ENCODE measurements around the gene CTSO. TPM values are rescaled to one million over a fixed set of nuclear protein-coding genes. Genes with fewer than 3 reads are reported as not detected.

The CTSO gene
- total and polyA plus RNA-seq, 3 experiments from 2014 or later: 4.1 to 39.1 (median 4.1) TPM

- no peak overlapping the region for H3K4me3 Mint-ChIP-seq
- no peak overlapping the region for H3K27ac ChIP-seq (ENCODE audit: low read depth, low read length)
- H3K9me3 Mint-ChIP-seq: no peaks in the 10 kb centered on the region
- ChIA-PET POLR2A (no interaction called here), CTCF (no interaction called here)
- peak overlapping the region in 1 of 8 donors; percentile 61 for H3K27ac Mint-ChIP-seq
- H3K27me3 Mint-ChIP-seq: no peaks in the 10 kb centered on the region
- H3K4me1 Mint-ChIP-seq: peaks cover 29 to 56% (median 35%) of the 10 kb centered on the region in 3 donors
- no peaks in the 10 kb centered on the region for H3K27me3 ChIP-seq (ENCODE audit: insufficient read depth, low read length, poor library complexity, severe bottlenecking)
- H3K36me3 ChIP-seq (ENCODE audit: insufficient read depth, low read length): no peaks in the 10 kb centered on the region
- no peak overlapping the region for H3K4me3 ChIP-seq (ENCODE audit: low read length)
- H3K9me3 ChIP-seq (ENCODE audit: low read length): no peaks in the 10 kb centered on the region
- DNase-seq: no peak
- H3K36me3 Mint-ChIP-seq: peaks cover 0 to 4% (median 1%) of the 10 kb centered on the region in 3 donors
- peaks cover 12% of the 10 kb centered on the region for H3K4me1 ChIP-seq (ENCODE audit: insufficient read depth, low read length)
Measured at GRCh38 chr4:155950461-155950860, 3.2 kb downstream of the CTSO start.

DNA sequence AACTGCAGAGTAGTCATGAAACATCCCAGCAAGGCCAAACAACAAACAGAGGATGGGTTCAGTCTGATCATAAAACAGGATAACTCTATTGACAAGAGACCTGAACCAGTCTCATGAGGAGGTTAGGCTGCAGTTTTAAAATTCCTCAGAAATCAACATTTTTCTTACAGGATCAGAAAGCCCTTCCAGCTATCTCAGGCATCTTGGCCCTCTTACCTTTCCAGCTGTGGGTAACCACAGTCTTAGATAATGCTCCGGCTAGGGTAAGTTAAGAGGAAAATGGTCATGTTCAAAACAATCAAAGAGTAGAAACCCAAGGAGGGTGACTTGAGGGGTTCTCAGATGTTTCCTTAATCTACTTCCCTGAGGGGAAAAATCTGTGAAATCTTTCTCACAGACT lies 5.1 kb downstream of the CTSO start:
- peaks cover 5% of the 10 kb centered on the region for H3K4me1 ChIP-seq (ENCODE audit: insufficient read depth, low read length)
- H3K36me3 ChIP-seq (ENCODE audit: insufficient read depth, low read length): no peaks in the 10 kb centered on the region
- Mint-ChIP-seq H3K36me3 (peaks cover 0 to 4% (median 1%) of the 10 kb centered on the region in 3 donors), H3K4me1 (peaks cover 19 to 48% (median 30%) of the 10 kb centered on the region in 3 donors), H3K9me3 (no peaks in the 10 kb centered on the region), H3K27ac (peak overlapping the region in 4 of 8 donors; percentile 1 to 42 (median 22)), H3K27me3 (no peaks in the 10 kb centered on the region), H3K4me3 (no peak overlapping the region)
- CTCF ChIA-PET: no interaction called here
- no peak for DNase-seq
- POLR2A ChIA-PET: no interaction called here
- H3K27ac ChIP-seq (ENCODE audit: low read depth, low read length): no peak overlapping the region
- H3K27me3 ChIP-seq (ENCODE audit: insufficient read depth, low read length, poor library complexity, severe bottlenecking): no peaks in the 10 kb centered on the region
- no peaks in the 10 kb centered on the region for H3K9me3 ChIP-seq (ENCODE audit: low read length)
- no peak overlapping the region for H3K4me3 ChIP-seq (ENCODE audit: low read length)

DNA sequence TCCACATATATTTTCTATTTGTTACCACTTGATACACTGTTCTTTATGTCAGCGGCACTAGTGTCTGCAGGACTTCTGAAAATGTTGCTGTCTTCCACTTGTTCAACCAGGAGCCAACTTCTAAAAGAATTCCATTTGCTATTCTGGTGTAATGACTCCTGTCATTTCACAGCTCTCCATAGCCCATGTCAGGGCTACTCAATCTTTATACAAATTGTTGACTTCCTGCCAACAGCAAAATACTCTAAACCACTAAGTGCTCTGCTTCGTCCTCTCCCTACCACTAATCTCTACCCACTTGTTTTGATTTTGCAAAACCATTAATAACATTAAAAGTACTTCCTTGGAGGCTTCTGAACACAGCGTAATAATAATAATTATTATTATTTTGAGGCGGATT lies 7.2 kb downstream of the CTSO start:
- Mint-ChIP-seq H3K4me3 (no peak overlapping the region), H3K36me3 (peaks cover 2 to 7% (median 3%) of the 10 kb centered on the region in 3 donors), H3K27me3 (no peaks in the 10 kb centered on the region), H3K9me3 (no peaks in the 10 kb centered on the region), H3K4me1 (peaks cover 5 to 27% (median 14%) of the 10 kb centered on the region in 3 donors), H3K27ac (peak overlapping the region in 1 of 8 donors; percentile 27)
- Histone ChIP-seq H3K9me3 (ENCODE audit: low read length) (no peaks in the 10 kb centered on the region), H3K27me3 (ENCODE audit: insufficient read depth, low read length, poor library complexity, severe bottlenecking) (no peaks in the 10 kb centered on the region), H3K27ac (ENCODE audit: low read depth, low read length) (no peak overlapping the region), H3K4me3 (ENCODE audit: low read length) (no peak overlapping the region), H3K36me3 (ENCODE audit: insufficient read depth, low read length) (peaks cover 7% of the 10 kb centered on the region), H3K4me1 (ENCODE audit: insufficient read depth, low read length) (no peaks in the 10 kb centered on the region)
- DNase-seq: no peak
- POLR2A ChIA-PET: no interaction called here
- CTCF ChIA-PET: no interaction called here

DNA sequence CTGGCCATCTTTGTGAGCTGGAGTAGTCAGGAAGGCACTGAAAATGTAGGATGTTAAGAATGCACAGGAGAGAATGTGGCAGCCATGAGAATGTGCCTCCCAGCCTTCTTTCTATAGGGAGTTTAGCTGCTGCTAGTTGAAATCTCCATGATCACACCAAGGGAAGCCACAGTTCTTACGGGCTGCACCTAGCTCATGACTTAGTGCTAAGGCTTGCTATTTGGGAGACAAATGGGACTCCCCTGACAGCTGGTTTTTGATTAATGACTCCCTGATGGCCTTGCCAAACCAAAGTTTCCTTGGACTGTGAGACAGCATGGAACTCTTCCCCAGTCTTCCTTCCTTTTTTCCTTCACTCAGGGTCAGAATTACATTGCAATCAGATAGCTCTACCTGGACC lies 9.2 kb downstream of the CTSO start:
- no peaks in the 10 kb centered on the region for H3K27me3 Mint-ChIP-seq
- H3K27ac ChIP-seq (ENCODE audit: low read depth, low read length): no peak overlapping the region
- H3K4me1 ChIP-seq (ENCODE audit: insufficient read depth, low read length): no peaks in the 10 kb centered on the region
- peaks cover 11% of the 10 kb centered on the region for H3K36me3 ChIP-seq (ENCODE audit: insufficient read depth, low read length)
- no peak overlapping the region for H3K4me3 Mint-ChIP-seq
- ChIA-PET POLR2A (interaction anchor here (1.9 kb wide), 1 partner anchor 9 kb away, joined by 7 read pairs; the partner anchor contains the start of gene CTSO), CTCF (interaction anchor here (2.4 kb wide), 1 partner anchor 8 kb away, joined by 11 read pairs; the partner anchor contains the start of gene CTSO)
- peaks cover 5 to 18% (median 10%) of the 10 kb centered on the region in 3 donors for H3K4me1 Mint-ChIP-seq
- no peak overlapping the region for H3K4me3 ChIP-seq (ENCODE audit: low read length)
- H3K9me3 Mint-ChIP-seq: no peaks in the 10 kb centered on the region
- no peak for DNase-seq
- no peak overlapping the region for H3K27ac Mint-ChIP-seq
- peaks cover 12 to 24% (median 15%) of the 10 kb centered on the region in 3 donors for H3K36me3 Mint-ChIP-seq
- H3K9me3 ChIP-seq (ENCODE audit: low read length): no peaks in the 10 kb centered on the region
- no peaks in the 10 kb centered on the region for H3K27me3 ChIP-seq (ENCODE audit: insufficient read depth, low read length, poor library complexity, severe bottlenecking)

DNA sequence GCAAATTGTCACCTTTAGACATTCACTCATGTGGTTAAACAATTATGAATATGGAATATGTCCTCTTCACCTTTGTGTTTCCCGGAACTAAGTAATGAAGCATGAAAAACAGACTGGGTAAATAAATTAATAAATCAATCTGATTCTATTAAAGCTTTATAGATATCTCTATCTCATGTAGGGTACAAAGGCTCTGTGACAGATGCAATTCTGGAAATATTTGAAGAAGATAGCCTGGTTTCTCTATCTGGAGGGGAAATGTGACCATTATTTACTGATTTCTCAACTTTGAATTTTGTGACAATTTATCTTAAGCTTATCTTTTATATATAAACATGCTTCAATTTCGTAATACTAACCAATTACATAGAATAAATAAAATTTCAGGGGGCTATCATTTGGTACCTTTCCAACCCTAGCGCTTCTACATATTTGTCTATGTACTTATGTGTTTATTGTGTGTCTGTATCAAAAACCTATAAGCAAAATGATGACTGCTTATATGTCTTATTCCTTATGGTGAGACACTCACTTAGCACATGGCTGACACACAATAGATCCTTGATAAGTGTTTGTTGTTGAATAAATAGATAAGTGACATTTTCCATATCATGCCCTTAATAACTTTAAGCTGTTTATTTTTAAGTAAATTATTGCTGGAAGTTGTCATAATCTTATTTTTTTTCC lies 9.9 kb downstream of the CTSO start:
- Mint-ChIP-seq H3K36me3 (peaks cover 14 to 31% (median 15%) of the 10 kb centered on the region in 3 donors), H3K9me3 (no peaks in the 10 kb centered on the region), H3K4me1 (peaks cover 5 to 11% (median 6%) of the 10 kb centered on the region in 3 donors), H3K27me3 (no peaks in the 10 kb centered on the region), H3K4me3 (no peak overlapping the region), H3K27ac (no peak overlapping the region)
- Histone ChIP-seq H3K36me3 (ENCODE audit: insufficient read depth, low read length) (peaks cover 11% of the 10 kb centered on the region), H3K9me3 (ENCODE audit: low read length) (no peaks in the 10 kb centered on the region), H3K4me3 (ENCODE audit: low read length) (no peak overlapping the region), H3K4me1 (ENCODE audit: insufficient read depth, low read length) (no peaks in the 10 kb centered on the region), H3K27me3 (ENCODE audit: insufficient read depth, low read length, poor library complexity, severe bottlenecking) (no peaks in the 10 kb centered on the region), H3K27ac (ENCODE audit: low read depth, low read length) (no peak overlapping the region)
- DNase-seq: no peak
- ChIA-PET POLR2A (interaction anchor here (1.9 kb wide), 1 partner anchor 10 kb away, joined by 7 read pairs; the partner anchor contains the start of gene CTSO), CTCF (interaction anchor here (2.4 kb wide), 1 partner anchor 9 kb away, joined by 11 read pairs; the partner anchor contains the start of gene CTSO)

GRCh38 chr4:155941820-155942219 lies 11.8 kb downstream of the CTSO start:
- Histone ChIP-seq H3K4me1 (ENCODE audit: insufficient read depth, low read length) (no peaks in the 10 kb centered on the region), H3K9me3 (ENCODE audit: low read length) (no peaks in the 10 kb centered on the region), H3K27me3 (ENCODE audit: insufficient read depth, low read length, poor library complexity, severe bottlenecking) (no peaks in the 10 kb centered on the region), H3K36me3 (ENCODE audit: insufficient read depth, low read length) (peaks cover 15% of the 10 kb centered on the region), H3K4me3 (ENCODE audit: low read length) (no peak overlapping the region), H3K27ac (ENCODE audit: low read depth, low read length) (no peak overlapping the region)
- Mint-ChIP-seq H3K9me3 (no peaks in the 10 kb centered on the region), H3K36me3 (peaks cover 21 to 46% (median 24%) of the 10 kb centered on the region in 3 donors), H3K4me1 (peaks cover 0 to 4% (median 2%) of the 10 kb centered on the region in 3 donors), H3K27ac (no peak overlapping the region), H3K27me3 (no peaks in the 10 kb centered on the region), H3K4me3 (no peak overlapping the region)
- ChIA-PET POLR2A (no interaction called here), CTCF (interaction anchor here (2.1 kb wide), 1 partner anchor 10 kb away, joined by 12 read pairs; no protein-coding TSS in a partner anchor)
- DNase-seq: no peak

DNA sequence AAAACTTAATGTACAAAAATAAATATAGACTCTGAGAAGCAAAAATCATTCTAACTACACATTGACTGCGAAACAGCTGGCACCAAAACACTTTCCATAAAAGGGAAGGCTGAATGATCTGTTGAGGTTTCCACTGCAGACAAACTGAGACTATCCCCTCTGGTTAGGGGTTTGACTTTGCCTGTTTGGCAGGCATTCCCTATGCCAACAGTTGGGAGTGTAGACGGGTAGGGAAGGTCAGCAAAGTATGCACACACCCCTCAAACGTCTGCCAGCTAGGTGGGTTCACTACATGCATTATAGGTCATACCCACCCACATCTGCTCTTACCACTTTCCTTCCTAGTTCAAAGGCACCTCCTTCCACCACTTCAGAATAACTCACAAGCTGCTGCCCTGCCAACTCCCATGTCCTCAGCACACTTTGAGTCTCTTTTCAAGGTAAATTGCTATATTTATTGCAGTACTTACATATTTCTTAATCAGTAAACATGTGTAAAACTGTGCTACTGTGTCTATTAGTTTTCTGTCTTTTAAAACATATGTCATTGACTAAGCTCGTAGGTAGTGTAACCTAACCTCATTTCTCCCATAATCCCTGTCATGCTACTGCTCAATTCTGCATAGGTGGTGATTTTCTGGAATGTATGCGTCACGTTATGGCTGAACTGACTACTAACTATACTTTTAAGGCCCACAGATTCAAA lies 12.4 kb downstream of the CTSO start:
- ChIA-PET CTCF (interaction anchor here (2.1 kb wide), 1 partner anchor 11 kb away, joined by 12 read pairs; no protein-coding TSS in a partner anchor), POLR2A (no interaction called here)
- Histone ChIP-seq H3K27ac (ENCODE audit: low read depth, low read length) (no peak overlapping the region), H3K36me3 (ENCODE audit: insufficient read depth, low read length) (peaks cover 15% of the 10 kb centered on the region), H3K9me3 (ENCODE audit: low read length) (no peaks in the 10 kb centered on the region), H3K27me3 (ENCODE audit: insufficient read depth, low read length, poor library complexity, severe bottlenecking) (no peaks in the 10 kb centered on the region), H3K4me3 (ENCODE audit: low read length) (no peak overlapping the region), H3K4me1 (ENCODE audit: insufficient read depth, low read length) (no peaks in the 10 kb centered on the region)
- DNase-seq: no peak
- Mint-ChIP-seq H3K36me3 (peaks cover 20 to 51% (median 28%) of the 10 kb centered on the region in 3 donors), H3K27ac (peak overlapping the region in 1 of 8 donors; percentile 4), H3K4me1 (peaks cover 0 to 2% (median 0%) of the 10 kb centered on the region in 3 donors), H3K27me3 (no peaks in the 10 kb centered on the region), H3K4me3 (no peak overlapping the region), H3K9me3 (no peaks in the 10 kb centered on the region)

- ChIA-PET POLR2A (no interaction called here), CTCF (no interaction called here)
- H3K27ac Mint-ChIP-seq: no peak overlapping the region
- H3K27me3 ChIP-seq (ENCODE audit: insufficient read depth, low read length, poor library complexity, severe bottlenecking): no peaks in the 10 kb centered on the region
- peaks cover 25 to 61% (median 30%) of the 10 kb centered on the region in 3 donors for H3K36me3 Mint-ChIP-seq
- no peaks in the 10 kb centered on the region for H3K4me1 ChIP-seq (ENCODE audit: insufficient read depth, low read length)
- peaks cover 4% of the 10 kb centered on the region for H3K36me3 ChIP-seq (ENCODE audit: insufficient read depth, low read length)
- no peaks in the 10 kb centered on the region for H3K27me3 Mint-ChIP-seq
- H3K4me3 ChIP-seq (ENCODE audit: low read length): no peak overlapping the region
- DNase-seq: no peak
- no peaks in the 10 kb centered on the region for H3K4me1 Mint-ChIP-seq
- no peak overlapping the region for H3K27ac ChIP-seq (ENCODE audit: low read depth, low read length)
- no peak overlapping the region for H3K4me3 Mint-ChIP-seq
- H3K9me3 ChIP-seq (ENCODE audit: low read length): no peaks in the 10 kb centered on the region
- H3K9me3 Mint-ChIP-seq: no peaks in the 10 kb centered on the region
Measured at GRCh38 chr4:155935389-155935986, 18.2 kb downstream of the CTSO start.

Data from CD8-positive, alpha-beta memory T cell (primary cell).